Activated naive CD8-positive, alpha-beta T cell (primary cell): ENCODE data around the gene RAD51B.
"Not testable (repeated sequence)": the region's sequence is repeated elsewhere in the genome, so short reads cannot be mapped to it uniquely, and the experiment has no call there.

ENCODE experiments used
- H3K27ac Mint-ChIP-seq: one replicate; pipeline ENCODE4 v1.8.0; 2021; ENCODE audit warnings: mixed read lengths
- H3K27me3 Mint-ChIP-seq: one replicate; pipeline ENCODE4 v1.8.0; 2021; ENCODE audit warnings: mixed read lengths
- H3K36me3 Mint-ChIP-seq: one replicate; pipeline ENCODE4 v1.8.0; 2021; ENCODE audit warnings: mixed read lengths
- H3K4me1 Mint-ChIP-seq: one replicate; pipeline ENCODE4 v1.8.0; 2021; ENCODE audit warnings: low read depth, mixed read lengths
- H3K4me3 Mint-ChIP-seq: one replicate; pipeline ENCODE4 v1.8.0; 2021; ENCODE audit warnings: mild to moderate bottlenecking, mixed read lengths
- H3K9me3 Mint-ChIP-seq: one replicate; pipeline ENCODE4 v1.8.0; 2021; ENCODE audit warnings: low read depth, mixed read lengths

Gene RAD51B

DNA sequence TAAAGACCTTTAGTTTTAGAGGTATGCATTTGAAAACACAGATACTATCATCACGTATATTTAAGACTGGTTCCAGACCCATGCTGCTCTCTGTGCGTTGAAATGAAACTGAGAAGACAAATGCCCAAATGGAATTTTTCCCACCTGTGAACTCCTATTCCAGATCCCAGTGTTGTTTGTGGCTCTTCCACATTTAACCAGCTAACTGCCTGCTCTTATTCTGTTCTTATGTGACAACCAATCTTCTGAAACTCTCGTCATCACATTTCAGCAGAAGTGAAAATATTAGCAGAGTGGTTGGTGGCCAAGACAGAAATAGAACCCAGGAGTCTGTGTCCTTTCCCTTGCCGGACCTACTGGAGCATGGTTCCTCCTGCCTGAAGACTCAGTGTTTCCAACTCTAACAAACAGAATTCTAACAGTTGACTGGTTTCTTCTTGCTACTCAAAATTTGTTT is 460.2 kb downstream of the RAD51B start:
- H3K4me1 Mint-ChIP-seq = peaks cover 76% of the 10 kb centered on the region
- no peak overlapping the region for H3K27ac Mint-ChIP-seq

DNA sequence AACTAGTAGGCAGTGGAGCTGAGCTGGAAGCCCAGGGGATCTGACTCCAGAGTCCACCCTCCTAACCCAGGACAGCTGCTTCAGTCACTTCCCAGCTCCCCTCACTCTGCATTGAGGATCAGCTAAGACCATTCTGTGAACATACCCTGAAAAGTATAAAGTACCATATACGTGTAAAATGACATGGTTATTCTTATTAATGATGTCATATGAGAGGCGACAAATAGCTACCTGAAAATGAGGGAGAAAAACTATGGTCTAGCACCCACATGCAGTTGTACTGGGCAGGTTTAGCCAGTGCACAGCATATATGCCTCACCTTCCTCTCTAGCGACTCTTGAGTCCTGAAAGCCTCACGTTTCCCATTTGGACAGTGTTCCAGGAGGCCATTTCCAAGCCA is 461.9 kb downstream of the RAD51B start:
- no peaks in the 10 kb centered on the region for H3K9me3 Mint-ChIP-seq
- H3K4me1 Mint-ChIP-seq = peaks cover 76% of the 10 kb centered on the region
- H3K27me3 Mint-ChIP-seq = no peaks in the 10 kb centered on the region
- peaks cover 4% of the 10 kb centered on the region for H3K36me3 Mint-ChIP-seq
- no peak overlapping the region for H3K4me3 Mint-ChIP-seq
- H3K27ac Mint-ChIP-seq = peak overlapping the region; percentile 72

More for the DNA sequence above, 460.2 kb downstream of the RAD51B start:
- no peak overlapping the region for H3K4me3 Mint-ChIP-seq
- no peaks in the 10 kb centered on the region for H3K27me3 Mint-ChIP-seq
- no peaks in the 10 kb centered on the region for H3K9me3 Mint-ChIP-seq
- H3K36me3 Mint-ChIP-seq = peaks cover 2% of the 10 kb centered on the region

DNA sequence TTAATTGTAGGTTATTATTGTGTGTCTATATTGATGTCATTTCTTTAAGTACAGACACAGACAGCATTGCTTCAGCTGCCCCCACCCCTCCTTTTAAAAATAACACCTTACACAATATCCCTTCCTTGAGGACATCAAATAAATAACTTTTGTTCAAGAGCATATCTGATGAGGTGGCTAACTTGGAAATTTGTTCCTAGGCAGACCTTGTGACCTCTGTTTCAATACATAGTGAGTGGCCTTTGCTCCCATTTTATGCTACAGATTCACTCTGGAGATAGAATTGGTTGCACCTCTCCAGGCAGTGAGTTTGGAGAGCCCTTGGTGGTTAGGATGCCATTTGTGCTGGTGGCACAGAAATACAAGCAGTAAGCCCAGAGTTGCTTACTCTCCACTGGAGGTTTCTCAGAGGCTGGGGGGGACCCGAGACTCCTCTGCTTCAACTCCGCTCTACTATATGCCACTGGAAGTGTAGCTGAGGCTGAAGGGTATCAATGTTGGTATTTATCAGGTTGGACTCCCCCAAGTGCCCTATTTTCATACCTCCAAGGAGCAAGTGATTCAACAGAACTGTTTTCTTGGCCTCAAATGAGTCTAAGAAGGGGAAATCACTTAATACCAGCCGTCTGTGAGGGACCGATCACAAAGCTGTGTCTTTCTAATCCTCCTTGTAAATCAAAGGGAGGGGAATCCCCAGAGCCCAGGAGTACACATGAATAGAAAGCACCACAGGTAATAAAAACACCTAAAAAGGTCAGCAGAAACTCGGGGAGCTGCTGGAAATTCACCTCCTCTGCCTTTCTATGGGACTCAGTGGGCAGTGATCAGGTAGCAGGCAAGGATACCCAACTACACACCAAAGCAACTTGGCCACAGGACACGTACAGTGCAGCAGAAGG is 463.1 kb downstream of the RAD51B start:
- H3K9me3 Mint-ChIP-seq = no peaks in the 10 kb centered on the region
- H3K27ac Mint-ChIP-seq = peak overlapping the region; percentile 82
- H3K36me3 Mint-ChIP-seq = peaks cover 4% of the 10 kb centered on the region
- peak overlapping the region; percentile 48 for H3K4me3 Mint-ChIP-seq
- H3K27me3 Mint-ChIP-seq = no peaks in the 10 kb centered on the region
- peaks cover 85% of the 10 kb centered on the region for H3K4me1 Mint-ChIP-seq

DNA sequence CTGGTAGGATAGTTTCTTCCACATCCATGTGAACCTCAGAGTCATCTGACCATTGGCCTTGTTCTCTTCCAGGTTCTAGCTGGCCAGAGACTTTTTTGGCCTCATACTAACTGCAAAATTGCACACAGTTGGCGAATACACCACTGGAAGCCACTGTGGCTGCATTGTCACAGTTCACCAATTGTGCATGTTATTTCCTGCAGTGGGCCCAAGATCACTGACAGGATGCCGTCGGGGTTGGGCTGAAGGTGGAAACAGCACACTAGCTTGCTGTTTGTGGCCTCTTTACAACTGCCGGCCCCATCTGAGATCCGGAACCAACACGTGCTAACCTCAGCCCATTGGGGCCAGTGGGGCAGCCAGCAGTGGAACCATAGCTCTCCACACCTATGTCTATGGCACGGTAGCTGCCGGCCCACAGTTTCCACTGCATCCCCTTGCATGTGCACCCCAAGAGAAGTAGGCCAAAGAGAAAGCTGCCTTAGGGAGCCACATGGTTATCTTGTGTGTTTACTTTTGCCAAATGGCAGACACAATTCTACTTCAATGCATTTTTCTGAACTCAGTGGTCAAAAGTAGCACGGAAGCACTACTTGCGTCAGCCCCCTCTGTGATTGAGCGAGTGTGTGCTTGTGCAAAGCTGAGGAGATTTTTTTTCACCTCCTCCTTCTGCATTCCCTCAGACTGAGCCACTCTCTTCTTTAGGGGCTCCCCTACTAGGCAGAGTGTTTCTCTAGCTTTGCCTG is 464.0 kb downstream of the RAD51B start:
- peak overlapping the region; percentile 82 for H3K27ac Mint-ChIP-seq
- peaks cover 92% of the 10 kb centered on the region for H3K4me1 Mint-ChIP-seq
- peaks cover 4% of the 10 kb centered on the region for H3K36me3 Mint-ChIP-seq
- no peaks in the 10 kb centered on the region for H3K27me3 Mint-ChIP-seq
- H3K4me3 Mint-ChIP-seq = peak overlapping the region; percentile 64
- no peaks in the 10 kb centered on the region for H3K9me3 Mint-ChIP-seq

DNA sequence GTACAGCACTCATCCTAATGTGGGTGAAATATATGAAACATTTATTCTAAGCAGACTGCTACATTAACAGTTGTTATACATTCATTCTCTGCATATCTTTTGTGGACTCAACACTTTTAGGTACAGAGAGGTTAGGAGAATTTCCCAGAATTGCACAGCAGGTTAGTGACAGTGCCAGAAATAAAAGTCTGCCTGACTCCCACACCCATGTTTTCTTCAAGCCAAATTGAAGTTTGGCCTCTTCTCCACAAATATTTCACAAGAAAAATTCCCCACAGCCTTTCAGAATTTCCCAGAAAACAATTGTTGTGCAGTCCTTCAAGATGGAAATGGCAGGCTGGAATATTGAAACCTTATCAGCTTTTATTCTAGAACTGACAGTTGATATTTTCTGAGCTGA is 464.8 kb downstream of the RAD51B start:
- H3K27ac Mint-ChIP-seq = peak overlapping the region; percentile 82
- H3K9me3 Mint-ChIP-seq = no peaks in the 10 kb centered on the region
- no peaks in the 10 kb centered on the region for H3K27me3 Mint-ChIP-seq
- H3K4me1 Mint-ChIP-seq = peaks cover 90% of the 10 kb centered on the region
- peak overlapping the region; percentile 64 for H3K4me3 Mint-ChIP-seq
- peaks cover 4% of the 10 kb centered on the region for H3K36me3 Mint-ChIP-seq

DNA sequence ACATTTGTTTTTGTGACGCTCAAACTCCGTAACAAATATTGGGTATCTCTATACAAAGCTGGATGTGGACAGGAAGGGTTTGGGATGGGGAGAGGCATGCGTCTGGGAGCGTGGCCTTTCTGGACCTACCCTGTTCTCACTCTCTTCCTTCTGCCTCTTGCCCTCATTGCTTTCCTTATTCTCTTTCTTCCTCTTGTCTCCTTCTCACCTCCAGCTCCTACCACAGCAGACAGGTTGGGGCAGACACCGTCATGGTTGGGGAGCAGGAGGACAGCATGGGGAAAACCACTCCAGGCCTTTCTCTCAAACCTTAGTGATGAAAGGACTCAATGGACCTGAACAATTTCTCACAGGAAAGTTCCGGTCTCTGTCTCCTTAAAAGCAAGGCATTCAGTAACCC is 465.3 kb downstream of the RAD51B start:
- peaks cover 4% of the 10 kb centered on the region for H3K36me3 Mint-ChIP-seq
- peak overlapping the region; percentile 82 for H3K27ac Mint-ChIP-seq
- H3K27me3 Mint-ChIP-seq = no peaks in the 10 kb centered on the region
- no peaks in the 10 kb centered on the region for H3K9me3 Mint-ChIP-seq
- H3K4me3 Mint-ChIP-seq = peak overlapping the region; percentile 36
- peaks cover 88% of the 10 kb centered on the region for H3K4me1 Mint-ChIP-seq

DNA sequence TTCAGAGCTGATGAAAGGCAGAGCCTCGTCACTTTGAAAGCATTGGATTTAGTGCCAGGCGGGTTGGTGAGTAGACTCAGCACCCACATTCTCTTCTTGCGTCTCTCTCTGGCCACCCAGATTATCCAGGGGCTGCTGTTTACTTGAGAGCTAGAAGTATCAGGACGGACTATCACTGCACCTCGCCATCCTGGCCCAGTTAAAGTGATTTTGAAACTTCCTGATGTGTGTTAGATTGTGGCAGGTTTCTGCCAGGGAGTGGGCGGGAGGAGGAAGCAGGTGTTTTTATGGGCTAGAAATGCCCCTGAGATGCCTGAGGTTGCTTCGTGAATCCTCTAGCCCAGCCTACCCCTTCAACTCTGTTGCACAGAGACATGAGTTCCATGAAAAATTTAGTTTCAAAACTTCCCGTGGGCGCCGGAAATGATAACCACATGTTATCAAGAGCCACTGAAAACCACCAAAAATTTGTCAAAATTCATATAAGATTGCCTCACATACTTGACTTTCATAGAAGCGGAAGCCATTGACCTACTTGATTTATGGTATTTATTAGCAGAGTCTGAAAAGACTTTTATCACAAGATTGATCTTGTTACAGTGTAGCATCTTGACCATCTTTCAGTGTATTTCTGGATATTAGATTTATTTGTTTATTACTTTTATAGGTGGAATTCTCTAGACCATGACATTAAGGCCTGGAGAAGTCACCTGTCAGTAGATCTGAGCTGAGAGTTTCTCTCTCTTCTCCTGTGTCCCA is 466.0 kb downstream of the RAD51B start:
- Mint-ChIP-seq H3K4me1 (peaks cover 80% of the 10 kb centered on the region), H3K9me3 (no peaks in the 10 kb centered on the region), H3K4me3 (peak overlapping the region; percentile 36), H3K27me3 (no peaks in the 10 kb centered on the region), H3K36me3 (peaks cover 4% of the 10 kb centered on the region), H3K27ac (peak overlapping the region; percentile 82)

DNA sequence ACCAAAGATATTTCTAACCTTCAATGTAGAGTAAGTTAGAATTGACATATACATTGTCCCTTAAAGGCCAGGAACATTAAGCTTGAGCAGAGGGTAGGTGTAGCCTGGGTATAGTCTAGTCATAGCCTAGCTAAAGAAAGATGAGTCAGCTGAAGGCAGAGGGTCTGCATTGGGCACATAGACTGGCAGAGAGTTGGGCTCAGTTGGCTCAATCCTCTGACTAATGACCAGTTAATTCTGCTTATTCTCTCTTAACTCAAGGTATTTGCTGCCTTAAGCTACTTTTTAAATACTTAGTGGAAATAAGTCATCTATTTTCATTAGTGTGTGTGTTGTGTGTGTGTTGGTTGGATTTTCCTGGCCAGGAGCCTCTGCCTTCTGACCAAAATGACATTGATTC is 467.1 kb downstream of the RAD51B start:
- H3K4me3 Mint-ChIP-seq = peak overlapping the region; percentile 36
- H3K4me1 Mint-ChIP-seq = peaks cover 70% of the 10 kb centered on the region
- no peaks in the 10 kb centered on the region for H3K27me3 Mint-ChIP-seq
- peaks cover 2% of the 10 kb centered on the region for H3K36me3 Mint-ChIP-seq
- peak overlapping the region; percentile 82 for H3K27ac Mint-ChIP-seq
- no peaks in the 10 kb centered on the region for H3K9me3 Mint-ChIP-seq

DNA sequence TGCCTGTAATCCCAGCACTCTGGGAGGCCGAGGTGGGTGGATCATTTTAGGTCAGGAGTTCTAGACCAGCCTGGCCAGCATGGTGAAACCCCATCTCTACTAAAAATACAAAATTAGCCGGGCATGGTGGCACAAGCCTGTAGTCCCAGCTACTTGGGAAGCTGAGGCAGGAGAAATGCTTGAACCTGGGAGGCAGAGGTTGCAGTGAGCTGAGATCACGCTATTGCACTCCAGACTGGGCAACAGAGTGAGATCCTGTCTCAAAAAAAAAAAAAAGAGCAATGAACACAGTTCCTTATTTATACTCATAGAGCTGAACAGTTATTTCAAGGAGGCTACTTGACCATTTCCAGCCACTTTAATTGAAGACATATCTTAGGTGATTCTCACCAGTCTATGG is 469.9 kb downstream of the RAD51B start:
- H3K4me1 Mint-ChIP-seq = peaks cover 71% of the 10 kb centered on the region
- not testable (repeated sequence) for H3K27ac Mint-ChIP-seq, H3K27me3 Mint-ChIP-seq, H3K36me3 Mint-ChIP-seq, H3K4me3 Mint-ChIP-seq, H3K9me3 Mint-ChIP-seq

DNA sequence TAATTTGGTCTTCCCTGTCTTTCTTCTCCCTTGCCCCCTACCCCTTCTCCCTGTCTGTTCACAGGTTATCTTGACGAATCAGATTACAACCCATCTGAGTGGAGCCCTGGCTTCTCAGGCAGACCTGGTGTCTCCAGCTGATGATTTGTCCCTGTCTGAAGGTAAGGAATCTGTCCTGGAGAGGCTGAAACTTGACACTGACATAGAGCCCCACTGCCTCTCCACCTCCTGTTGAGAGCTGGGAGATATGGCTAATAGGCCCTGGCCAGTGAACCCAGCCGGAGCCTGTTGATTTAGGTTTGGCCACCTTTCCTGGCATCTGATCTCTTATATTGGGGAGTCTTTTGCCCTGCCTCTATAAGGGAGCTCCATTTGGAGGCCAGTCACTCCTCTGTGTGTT is 472.2 kb downstream of the RAD51B start:
- H3K4me3 Mint-ChIP-seq = no peak overlapping the region
- no peaks in the 10 kb centered on the region for H3K36me3 Mint-ChIP-seq
- H3K9me3 Mint-ChIP-seq = no peaks in the 10 kb centered on the region
- peak overlapping the region; percentile 22 for H3K27ac Mint-ChIP-seq
- H3K4me1 Mint-ChIP-seq = peaks cover 63% of the 10 kb centered on the region
- no peaks in the 10 kb centered on the region for H3K27me3 Mint-ChIP-seq

DNA sequence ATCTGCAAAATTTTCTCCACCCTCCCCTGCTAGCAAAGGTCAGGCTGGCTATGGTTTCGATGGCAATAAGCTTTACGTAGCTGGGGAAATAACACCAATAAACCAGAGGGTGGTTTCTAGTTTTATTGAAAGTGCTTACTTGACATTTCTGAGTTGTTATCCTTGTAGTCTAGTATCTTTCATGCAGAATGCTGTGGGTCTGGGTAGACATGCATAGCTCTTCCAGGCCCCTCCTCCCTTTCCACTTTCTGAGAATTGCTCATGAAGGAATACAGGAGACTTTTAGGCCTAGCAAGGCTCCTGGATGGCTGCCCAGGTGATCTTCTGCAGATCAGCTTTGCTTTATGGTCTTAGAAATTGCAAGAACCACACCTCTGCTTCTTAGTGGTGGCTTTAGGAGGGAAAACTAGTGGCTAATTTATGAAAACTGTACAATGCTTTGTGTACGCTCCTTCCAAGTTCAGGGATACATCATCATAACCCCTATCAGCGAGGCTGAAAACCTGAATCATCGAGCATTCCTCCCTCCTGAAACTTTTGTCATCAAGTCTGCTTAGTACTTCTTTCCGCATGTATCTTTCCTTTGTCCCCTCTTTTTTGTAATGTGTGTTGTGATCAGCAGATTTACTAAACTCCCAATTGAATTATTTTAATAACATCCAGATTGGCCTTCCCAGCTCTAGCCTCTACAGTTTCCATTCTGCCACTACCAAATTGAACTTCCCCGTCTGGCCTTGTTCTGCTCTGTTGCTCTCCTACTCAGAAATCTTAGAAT is 473.0 kb downstream of the RAD51B start:
- Mint-ChIP-seq H3K36me3 (no peaks in the 10 kb centered on the region), H3K4me1 (peaks cover 58% of the 10 kb centered on the region), H3K4me3 (peak overlapping the region; percentile 21), H3K27me3 (no peaks in the 10 kb centered on the region), H3K9me3 (no peaks in the 10 kb centered on the region), H3K27ac (peak overlapping the region; percentile 62)

DNA sequence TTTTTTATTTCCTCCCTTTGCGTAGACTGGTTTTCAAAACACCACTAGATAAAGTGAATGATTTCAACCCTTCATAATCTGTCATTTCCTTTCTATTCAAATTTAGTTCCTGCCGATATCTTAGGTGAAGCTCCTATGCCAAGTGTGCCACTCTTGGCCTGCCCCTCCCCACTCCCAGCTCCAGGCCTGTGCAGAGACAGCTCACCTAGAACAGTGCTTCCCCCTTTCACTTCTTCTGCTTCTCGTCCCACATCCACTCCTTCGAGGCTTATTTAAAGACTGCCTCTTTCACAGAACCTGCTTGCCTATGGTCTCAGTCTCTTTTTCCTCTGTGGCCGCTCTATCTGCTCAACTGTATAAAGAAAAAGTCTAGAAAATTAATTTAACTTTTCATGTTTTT is 473.8 kb downstream of the RAD51B start:
- peak overlapping the region; percentile 21 for H3K4me3 Mint-ChIP-seq
- peak overlapping the region; percentile 62 for H3K27ac Mint-ChIP-seq
- H3K36me3 Mint-ChIP-seq = no peaks in the 10 kb centered on the region
- H3K27me3 Mint-ChIP-seq = no peaks in the 10 kb centered on the region
- peaks cover 59% of the 10 kb centered on the region for H3K4me1 Mint-ChIP-seq
- H3K9me3 Mint-ChIP-seq = no peaks in the 10 kb centered on the region

DNA sequence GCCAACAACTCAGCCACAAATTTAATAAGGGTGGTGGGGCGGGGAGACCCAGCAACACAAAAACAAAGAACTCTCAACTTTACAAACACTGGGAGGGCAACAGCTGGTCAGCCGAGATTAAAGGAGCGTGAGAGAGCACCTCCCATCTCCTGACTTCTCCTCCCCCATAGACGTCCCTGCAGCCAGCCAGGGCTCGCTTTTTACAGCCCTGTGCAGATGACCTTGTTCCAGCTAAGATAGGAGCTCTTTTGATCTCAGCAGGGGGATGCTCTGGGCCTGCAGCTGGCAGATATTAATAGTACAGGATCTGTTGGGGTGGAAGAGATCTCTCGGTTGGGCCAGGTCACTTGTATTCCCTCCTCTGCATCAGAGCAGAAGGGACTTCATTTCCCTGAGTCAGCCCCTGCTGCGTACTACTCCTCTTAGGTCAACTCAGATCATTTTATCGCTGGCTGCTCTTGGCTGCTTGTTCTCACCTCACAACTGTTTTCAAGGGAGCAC is 475.8 kb downstream of the RAD51B start:
- no peaks in the 10 kb centered on the region for H3K36me3 Mint-ChIP-seq
- H3K27ac Mint-ChIP-seq = peak overlapping the region; percentile 41
- H3K27me3 Mint-ChIP-seq = no peaks in the 10 kb centered on the region
- peaks cover 58% of the 10 kb centered on the region for H3K4me1 Mint-ChIP-seq
- no peak overlapping the region for H3K4me3 Mint-ChIP-seq
- no peaks in the 10 kb centered on the region for H3K9me3 Mint-ChIP-seq

DNA sequence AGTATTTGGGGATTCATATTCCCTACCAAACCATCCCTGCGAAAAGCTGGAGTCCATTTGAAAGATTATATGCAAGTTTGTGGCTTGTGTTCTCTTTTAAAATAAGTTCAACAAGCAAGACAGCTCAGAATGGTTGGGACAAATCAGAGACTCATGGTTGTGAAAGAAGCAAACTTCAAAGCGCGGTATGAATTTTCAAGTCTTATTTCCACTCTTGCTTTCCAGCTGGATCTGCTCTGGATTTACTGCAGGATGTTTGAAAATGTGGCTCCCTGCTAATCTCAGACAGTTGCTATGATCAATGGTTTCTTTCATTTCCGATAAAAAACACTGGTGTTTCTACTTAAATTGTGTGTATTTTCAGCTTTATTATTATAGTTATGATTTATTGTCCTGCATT is 477.5 kb downstream of the RAD51B start:
- Mint-ChIP-seq H3K9me3 (peaks cover 1% of the 10 kb centered on the region), H3K27me3 (no peaks in the 10 kb centered on the region), H3K27ac (no peak overlapping the region), H3K4me1 (peaks cover 53% of the 10 kb centered on the region), H3K4me3 (no peak overlapping the region), H3K36me3 (peaks cover 7% of the 10 kb centered on the region)
